NCI-H748 treated with DMSO at 0.1 percent for 48 hours (cell line): Measurements from ENCODE around the gene TCF12.
A peak's percentile ranks its signal among the peaks of the same experiment; 100 is the strongest.

ENCODE experiments used
- DNase-seq: peaks from one replicate; lab custom pipeline; 2025; lab: John Stamatoyannopoulos, UW

Gene TCF12

DNA sequence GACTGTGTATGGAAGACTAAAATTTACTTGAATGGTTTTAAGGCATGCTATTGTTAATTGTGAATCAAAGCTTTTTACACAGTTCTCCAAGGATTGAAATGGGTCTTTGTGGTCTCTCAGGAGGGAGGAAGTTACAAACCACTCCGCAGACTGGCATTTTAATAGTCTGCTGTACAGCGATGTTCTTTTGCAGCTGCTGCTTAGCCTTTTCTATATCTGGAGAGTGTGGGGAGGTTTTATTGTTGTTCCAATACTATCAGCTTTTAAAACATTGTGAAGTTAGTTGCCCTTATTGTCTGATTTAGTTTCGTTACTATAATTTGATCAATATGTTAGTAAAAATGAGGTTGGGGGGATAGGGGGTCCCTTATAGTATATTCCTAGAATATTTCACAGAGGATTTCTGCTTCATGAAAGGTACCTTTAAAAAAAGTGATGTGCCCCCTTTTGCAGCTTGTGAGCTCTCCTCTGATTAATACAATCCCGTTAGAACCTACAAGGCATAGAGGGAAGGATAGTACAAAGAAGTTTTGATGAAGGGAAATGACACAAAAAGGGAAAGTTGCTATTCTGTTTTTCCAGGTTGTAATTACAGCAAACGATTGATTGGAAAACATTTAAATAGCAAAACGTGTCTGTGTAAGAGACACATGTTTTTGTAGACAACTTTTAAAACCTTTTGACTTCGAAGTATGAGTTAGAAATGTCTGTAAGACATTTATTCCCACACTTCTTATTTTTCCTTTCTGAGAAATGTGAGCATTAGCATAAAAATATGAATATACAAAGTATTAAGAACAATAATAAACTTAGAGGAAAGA, 299.5 kb downstream of the TCF12 start:
- DNase-seq = peak; percentile 26

DNA sequence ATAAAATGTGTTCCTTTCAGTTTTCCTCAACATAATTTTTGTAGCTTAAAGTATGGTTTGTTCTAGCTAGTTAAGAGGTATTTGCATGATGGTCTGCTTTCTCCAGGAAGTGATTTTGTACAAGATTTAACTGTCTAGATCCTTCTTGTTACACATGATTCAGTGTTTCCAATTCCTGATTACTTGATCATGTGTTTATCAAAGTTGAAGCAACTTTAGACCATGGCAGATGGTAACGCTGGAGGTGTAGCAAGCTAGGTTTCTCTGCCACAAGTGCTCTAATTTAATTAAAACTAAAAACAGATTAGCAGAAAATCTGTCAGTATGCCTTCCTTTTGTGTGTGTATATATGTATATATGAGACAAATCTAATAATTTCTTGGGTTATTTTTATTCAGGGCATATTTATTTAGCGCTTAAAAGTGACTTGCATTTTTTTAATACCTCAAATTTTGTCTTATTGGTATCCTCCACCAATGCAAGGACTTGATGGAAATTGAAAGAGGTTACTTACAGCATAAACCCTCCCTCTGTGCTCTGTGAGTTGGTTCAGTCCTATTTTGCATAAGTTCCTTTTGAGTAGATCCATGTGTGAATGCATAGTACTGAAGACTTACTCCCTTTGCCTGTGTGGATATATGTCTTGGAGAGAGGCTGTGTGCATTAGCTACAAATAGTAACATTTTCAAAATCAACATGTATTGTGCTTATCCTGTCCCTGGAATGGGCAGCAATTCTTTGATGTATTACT, 300.6 kb downstream of the TCF12 start:
- DNase-seq = peak; percentile 85

DNA sequence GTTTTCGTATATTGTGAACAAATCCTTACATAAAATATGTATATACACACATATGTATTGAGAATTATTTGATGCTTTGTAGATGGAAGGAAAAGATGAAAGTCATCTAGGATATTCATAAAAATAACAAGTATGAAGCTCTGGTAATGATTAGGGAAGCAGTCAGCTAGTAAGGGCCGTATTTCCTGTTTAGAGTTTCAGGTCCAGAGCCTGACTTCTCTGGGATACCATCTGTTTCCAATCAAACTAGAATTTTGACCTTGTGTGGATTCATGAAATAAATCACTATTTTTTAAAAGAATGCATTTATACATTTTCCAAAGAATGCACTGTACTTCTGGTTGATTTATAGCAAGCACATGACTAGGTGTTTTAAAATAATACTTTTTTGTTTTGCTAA, 301.8 kb downstream of the TCF12 start:
- no peak for DNase-seq

GRCh38 chr15:57221134-57221533, 302.7 kb downstream of the TCF12 start:
- no peak for DNase-seq

DNA sequence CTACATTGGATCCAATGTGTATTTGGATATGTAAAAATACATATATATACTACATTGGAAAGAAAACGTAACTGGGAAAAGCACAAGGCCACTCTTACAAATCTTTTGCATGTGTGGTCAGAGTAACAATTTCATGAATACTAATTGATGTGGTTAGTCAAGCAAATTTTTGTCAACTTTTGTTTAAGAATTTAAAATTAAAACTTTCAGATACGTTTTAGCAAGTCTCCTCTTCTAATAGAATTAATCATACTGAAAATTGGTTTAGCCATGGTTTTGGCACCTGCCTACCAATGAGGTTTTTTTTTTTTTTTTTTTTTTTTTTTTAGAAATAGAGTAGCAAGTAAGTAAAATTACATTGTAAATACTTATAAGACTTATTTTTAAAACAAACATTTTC, 304.9 kb downstream of the TCF12 start:
- no peak for DNase-seq

- DNase-seq = no peak
Measured at GRCh38 chr15:57223887-57224286, 305.4 kb downstream of the TCF12 start.

DNA sequence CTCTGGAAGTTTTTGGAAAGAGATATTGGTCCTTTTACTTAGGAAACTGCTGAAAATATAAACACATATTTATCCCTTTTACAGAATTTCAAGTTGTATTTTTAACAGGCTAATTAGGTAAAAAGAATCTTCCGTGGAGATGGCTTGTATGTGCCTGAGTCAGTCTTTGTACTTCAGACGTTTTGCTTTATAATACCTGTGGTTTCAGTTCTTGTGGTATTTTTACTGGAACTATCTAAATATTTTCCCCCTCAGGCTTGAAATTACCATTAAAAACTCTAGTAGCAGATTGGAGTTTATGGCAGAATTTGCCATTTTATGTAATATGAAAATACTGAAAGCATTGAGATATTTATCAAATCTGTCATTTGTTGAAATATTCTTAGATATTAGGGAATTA, 306.2 kb downstream of the TCF12 start:
- no peak for DNase-seq

DNA sequence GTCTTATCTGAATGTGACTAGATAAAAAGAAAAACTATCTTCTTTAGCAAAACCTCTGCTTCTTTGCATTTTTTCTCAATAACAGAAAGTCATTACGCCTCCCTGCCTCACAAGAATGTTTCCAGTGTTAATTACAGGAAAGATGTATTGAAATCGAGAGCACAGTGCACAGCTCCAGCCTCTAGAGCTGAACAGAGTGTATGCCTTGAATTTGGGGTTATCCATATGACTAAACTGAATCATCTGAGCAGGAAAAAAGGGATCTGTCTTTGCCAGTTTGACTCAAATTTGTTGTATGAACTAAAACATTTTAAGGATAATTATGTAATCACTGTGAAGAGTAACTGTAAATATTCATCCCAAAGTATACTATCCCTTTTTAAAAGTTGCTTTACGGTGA, 308.7 kb downstream of the TCF12 start:
- peak; percentile 25 for DNase-seq

GRCh38 chr15:57227899-57228298, 309.5 kb downstream of the TCF12 start:
- DNase-seq = no peak

DNA sequence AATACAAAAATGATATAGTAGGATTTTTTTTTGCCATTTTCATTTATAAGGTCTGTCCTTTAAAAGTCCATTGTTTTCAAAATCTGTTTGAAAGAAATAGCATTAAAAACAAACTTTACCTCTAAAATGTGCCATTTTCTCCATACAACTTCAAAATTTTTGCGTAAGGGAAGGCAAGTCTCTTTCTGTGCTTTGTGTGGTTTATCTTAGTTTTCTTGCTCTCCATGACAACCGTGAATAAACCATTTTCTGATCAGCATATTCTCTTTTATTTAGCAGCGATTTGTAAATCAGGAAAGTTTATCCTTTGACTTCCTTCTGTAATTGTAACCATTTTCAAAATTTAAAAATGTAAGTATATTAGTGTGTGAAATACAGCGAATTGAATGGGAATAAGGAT, 310.0 kb downstream of the TCF12 start:
- no peak for DNase-seq

DNA sequence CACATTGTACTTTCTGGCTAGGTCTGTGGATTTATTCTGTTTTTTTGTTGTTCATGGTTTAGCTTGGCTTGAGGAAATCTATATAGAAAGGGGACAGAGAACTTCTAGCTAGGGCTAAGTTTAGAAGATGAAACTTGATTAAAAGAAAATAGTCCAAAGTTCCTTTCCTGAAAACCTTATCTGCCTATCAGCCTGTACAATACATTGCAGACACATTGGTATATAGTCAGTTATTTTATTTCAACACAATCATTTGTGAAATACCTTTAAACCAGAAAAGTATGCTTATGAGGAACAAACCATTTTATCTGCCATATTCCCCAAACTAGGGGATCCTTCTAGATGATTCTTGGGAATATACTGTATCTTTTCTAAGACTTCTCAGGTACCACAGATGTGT, 310.6 kb downstream of the TCF12 start:
- no peak for DNase-seq

DNA sequence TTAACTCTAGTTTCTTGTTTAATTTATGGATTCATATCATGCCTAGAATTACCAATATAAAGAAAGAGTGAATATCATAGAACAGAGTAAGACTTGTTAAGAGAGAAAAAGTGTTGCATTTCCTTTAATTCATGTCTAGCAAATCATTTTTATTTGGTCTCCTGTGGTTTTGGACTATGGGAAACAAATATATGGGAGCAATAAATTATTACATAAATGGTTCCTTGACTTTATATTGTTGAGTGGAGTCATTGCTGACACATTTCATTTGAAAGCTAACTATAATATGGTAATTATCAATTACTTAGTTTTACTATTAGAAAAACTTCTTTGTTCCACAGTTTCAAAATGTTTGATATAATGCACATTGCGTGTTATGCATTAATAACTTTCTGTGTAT, 313.1 kb downstream of the TCF12 start:
- DNase-seq = no peak

DNA sequence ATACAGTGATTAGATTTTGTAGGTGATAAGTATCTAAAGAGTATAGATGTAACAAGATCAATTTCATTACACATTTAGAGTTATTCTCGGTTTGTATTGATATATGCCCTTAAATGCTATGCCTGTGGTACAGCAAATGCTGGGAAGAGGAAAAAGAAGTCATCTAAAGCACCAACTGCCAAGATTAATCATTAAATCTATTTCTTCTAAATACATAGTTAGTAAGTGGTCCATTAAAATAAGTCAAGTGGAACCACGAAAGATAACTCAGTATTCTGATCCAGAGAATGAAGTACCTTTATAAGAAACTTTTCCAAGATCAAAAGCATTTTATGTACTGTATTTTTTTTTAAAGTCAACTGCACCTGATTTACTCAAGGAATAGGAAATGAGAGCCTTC, 315.7 kb downstream of the TCF12 start:
- no peak for DNase-seq

- no peak for DNase-seq
Measured at GRCh38 chr15:57235186-57235585, 316.7 kb downstream of the TCF12 start.

DNA sequence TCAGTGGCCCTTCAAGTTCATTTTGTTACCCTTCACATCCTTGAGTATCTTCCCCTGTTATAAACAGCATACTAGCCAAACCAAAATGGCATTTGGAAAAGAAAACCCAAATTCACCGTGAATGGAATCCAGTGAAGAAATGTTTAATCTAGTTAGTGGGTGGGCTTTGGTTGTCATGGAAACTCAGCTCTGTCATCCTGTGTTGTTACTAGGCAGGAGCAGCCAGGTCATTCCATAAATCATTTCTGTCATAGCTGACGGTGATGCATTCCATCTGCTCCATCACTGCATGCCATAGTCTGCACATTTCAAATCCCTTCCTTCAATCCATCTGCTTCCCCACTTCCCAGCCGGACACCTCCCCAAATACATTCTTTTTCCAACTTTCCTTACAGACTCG, 317.4 kb downstream of the TCF12 start:
- DNase-seq = peak; percentile 73

DNA sequence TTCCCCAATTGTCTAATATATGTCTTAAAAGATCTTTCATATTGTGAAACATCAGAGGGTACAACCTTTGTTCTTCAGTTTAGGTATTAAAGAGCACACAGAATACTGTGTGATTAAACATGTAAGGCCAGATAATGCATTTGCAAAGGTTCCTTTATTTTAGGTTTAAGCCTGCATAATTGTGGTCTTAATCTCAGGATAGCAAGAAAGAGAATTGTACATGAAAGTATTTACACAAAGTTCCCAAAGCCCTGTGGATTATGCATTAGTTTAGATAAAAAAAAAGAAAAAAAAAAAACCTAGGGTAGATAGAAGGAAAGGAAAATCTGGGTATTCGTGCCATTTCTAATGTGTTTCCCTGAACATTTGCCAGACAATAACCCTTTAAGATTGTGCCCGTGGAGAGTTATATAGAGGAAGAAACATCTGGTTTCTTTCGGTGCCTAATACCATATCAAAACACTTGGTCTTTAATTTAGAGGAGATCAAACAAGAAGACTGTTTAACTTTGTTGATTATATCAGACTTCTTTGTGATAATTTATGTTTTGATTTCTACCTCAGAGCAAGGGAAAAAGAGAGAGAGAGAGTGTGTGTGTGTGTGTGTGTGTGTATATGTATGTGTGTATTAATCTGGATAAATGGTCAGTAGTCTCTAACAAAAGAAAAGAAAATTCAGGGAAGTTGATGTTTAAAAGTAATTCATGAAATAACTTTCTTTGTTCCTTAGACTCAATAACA, 318.3 kb downstream of the TCF12 start:
- no peak for DNase-seq

DNA sequence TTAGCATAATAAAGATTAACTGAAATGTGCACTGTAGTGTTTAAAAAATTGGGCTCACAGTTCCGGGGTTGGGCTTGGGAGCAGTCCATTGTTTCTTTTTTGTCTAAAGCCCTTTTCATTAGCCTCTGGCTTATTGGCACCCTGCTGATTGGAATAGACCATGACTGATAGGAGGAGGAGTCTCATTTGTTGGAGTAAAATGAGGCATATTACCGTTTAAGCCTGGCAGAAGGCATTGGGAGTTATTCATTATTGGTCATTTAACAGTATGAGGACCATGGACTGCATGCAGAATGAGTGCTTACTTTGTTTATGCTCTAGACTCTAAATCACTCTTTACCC, 318.8 kb downstream of the TCF12 start:
- peak; percentile 86 for DNase-seq

- DNase-seq = no peak
Measured at GRCh38 chr15:57237676-57238075, 319.2 kb downstream of the TCF12 start.

- DNase-seq = no peak
Measured at GRCh38 chr15:57245130-57245529, 326.7 kb downstream of the TCF12 start.

GRCh38 chr15:57245714-57246113, 327.3 kb downstream of the TCF12 start:
- DNase-seq = no peak

DNA sequence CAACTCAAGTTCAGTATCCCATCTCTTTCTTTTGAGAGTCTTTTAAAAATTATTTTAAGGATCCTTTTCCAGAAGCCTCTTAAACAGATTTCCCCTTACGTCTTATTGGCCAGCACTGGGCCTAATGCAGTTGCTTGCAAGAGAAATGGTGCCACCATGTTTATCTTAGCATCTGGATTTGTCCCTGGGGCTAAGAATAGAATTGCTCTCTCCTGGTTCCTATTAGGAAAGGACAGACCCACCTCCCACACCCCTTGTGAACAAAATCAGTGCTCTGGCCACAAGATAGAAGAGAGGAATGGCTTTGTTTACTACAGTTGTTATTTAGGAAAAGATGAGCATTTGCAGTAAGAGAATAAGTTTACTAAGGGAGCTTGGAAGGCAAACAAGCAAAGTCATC, 329.6 kb downstream of the TCF12 start:
- no peak for DNase-seq

- no peak for DNase-seq
Measured at GRCh38 chr15:57251308-57251707, 332.9 kb downstream of the TCF12 start.

DNA sequence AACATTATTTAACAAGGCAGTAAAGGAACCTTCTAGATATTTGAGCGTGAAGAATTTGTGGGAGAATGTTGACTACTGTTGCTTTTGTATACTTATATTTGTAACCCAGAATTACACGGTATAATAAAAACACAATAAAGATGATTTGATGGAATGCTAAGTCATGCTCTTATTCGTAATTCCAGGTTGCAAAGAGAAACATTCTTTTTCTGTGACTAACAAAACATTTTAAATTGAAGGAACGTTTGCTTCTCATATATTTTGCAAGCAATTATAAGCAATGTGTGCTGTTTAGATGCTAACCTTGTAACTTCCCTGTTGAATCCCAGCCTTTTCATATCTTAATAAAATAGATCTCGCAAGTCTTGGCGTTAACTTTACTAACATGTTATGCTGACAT, 333.5 kb downstream of the TCF12 start:
- DNase-seq = no peak
